ENCODE results near the gene ADGRG6.

- TF ChIP-seq CTCF (IDR thresholded peaks at IDR 0.05) (no peak), GABPA (IDR thresholded peaks at IDR 0.05; ENCODE audit: low read depth) (no peak), JUND (IDR thresholded peaks at IDR 0.05) (no peak), YY1 (IDR thresholded peaks at IDR 0.05; ENCODE audit: low read depth) (no peak), CHD2 (IDR thresholded peaks at IDR 0.05; ENCODE audit: low read length, partially characterized antibody) (no peak)
- TF ChIP-seq, protein P1, sequence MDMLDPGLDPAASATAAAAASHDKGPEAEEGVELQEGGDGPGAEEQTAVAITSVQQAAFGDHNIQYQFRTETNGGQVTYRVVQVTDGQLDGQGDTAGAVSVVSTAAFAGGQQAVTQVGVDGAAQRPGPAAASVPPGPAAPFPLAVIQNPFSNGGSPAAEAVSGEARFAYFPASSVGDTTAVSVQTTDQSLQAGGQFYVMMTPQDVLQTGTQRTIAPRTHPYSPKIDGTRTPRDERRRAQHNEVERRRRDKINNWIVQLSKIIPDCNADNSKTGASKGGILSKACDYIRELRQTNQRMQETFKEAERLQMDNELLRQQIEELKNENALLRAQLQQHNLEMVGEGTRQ (IDR thresholded peaks at IDR 0.05; ENCODE audit: borderline replicate concordance, low read depth, low read length): no peak
Measured at GRCh38 chr6:142444881-142445301, 143.1 kb downstream of the ADGRG6 start.
